PC-3 (cell line): Measurements from ENCODE around the gene IP6K1.

Experiments used
- EZH2 ChIP-seq: fragments of 300-600 bp; sonication (generic); IDR thresholded peaks from one replicate; pipeline ENCODE4 v1.6.1; 2017; ENCODE audit warnings: antibody characterized with exemption, mild to moderate bottlenecking, low read length; ENCODE audit not compliant: unreplicated experiment
- TF ChIP-seq, protein P1 (sequence below): fragments of 300-600 bp; sonication (generic); conservative IDR thresholded peaks from 2 replicates; pipeline ENCODE4 v1.5.1; 2017; ENCODE audit warnings: antibody characterized with exemption, low read depth, mild to moderate bottlenecking, low read length

DNA sequence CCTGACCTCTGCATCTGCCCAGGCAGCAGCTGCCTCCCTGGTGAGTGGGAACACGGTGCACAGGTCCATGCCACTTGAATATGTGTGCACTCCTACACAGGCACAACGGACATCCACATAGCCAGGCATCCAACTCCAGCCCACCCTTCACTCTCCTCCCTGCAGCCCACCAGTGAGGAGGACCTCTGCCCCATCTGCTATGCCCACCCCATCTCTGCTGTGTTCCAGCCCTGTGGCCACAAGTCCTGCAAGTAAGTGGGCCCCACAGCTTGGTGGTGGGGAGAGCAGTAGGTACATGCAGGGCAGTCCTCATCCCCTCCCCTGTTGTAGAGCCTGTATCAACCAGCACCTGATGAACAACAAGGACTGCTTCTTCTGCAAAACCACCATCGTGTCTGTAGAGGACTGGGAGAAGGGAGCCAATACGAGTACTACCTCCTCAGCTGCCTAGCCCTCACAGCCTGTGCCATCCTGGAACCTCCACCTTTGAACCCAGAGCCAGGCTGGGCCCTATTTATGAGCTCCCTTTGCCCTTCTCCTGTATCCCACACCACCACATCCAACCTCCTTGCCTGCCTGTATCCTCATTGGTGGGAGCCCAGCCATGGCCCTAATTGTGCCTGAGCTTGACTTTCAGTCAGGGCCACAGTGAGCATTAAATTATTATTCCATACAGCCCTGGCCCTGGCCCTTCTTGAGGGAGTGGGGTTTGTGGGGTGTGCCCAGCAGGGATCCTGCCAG lies 65.3 kb downstream of the IP6K1 start:
- TF ChIP-seq, protein P1, sequence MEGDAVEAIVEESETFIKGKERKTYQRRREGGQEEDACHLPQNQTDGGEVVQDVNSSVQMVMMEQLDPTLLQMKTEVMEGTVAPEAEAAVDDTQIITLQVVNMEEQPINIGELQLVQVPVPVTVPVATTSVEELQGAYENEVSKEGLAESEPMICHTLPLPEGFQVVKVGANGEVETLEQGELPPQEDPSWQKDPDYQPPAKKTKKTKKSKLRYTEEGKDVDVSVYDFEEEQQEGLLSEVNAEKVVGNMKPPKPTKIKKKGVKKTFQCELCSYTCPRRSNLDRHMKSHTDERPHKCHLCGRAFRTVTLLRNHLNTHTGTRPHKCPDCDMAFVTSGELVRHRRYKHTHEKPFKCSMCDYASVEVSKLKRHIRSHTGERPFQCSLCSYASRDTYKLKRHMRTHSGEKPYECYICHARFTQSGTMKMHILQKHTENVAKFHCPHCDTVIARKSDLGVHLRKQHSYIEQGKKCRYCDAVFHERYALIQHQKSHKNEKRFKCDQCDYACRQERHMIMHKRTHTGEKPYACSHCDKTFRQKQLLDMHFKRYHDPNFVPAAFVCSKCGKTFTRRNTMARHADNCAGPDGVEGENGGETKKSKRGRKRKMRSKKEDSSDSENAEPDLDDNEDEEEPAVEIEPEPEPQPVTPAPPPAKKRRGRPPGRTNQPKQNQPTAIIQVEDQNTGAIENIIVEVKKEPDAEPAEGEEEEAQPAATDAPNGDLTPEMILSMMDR = no peak
- TF ChIP-seq EZH2 = no peak
